Small intestine (tissue), 7 donors: ENCODE data around the gene AKR1A1. TPM values are rescaled to one million over a fixed set of nuclear protein-coding genes. Genes with fewer than 3 reads are reported as not detected.
"Not testable (repeated sequence)": the region's sequence is repeated elsewhere in the genome, so short reads cannot be mapped to it uniquely, and the experiment has no call there.

ENCODE experiments used
- DNase-seq, 2 donors: peaks; one replicate each; pipeline versions ENCODE4 v3.0.0 to v3.0.0-alpha.2; 2013
- FAIRE-seq: peaks from 2 replicates; lab custom pipeline; 2012; peaks lifted over from hg19 to GRCh38; lab: Jason Lieb, UNC
- H3K27ac ChIP-seq, 3 donors: one replicate each; pipeline ENCODE4 v1.5.1; 2013; ENCODE audit warnings: low read length in 2 of 3, mild to moderate bottlenecking in 2 of 3, control low read depth in 1 of 3, inconsistent platforms in 1 of 3, low read depth in 1 of 3, moderate library complexity in 1 of 3
- H3K27me3 ChIP-seq, 3 donors: one replicate each; pipeline ENCODE4 v1.6.1; 2013; ENCODE audit warnings: low read length in 3 of 3, inconsistent platforms in 1 of 3; ENCODE audit not compliant: control insufficient read depth in 3 of 3, insufficient read depth in 3 of 3
- H3K36me3 ChIP-seq, 3 donors: one replicate each; pipeline ENCODE4 v1.6.1; 2013; ENCODE audit warnings: low read length in 3 of 3, inconsistent platforms in 1 of 3, low read depth in 1 of 3, mild to moderate bottlenecking in 1 of 3, moderate library complexity in 1 of 3; ENCODE audit not compliant: control insufficient read depth in 3 of 3, insufficient read depth in 2 of 3
- H3K4me1 ChIP-seq, 3 donors: one replicate each; pipeline ENCODE4 v1.6.1; 2013; ENCODE audit warnings: low read length in 2 of 3, inconsistent platforms in 1 of 3, low read depth in 1 of 3, mild to moderate bottlenecking in 1 of 3, moderate library complexity in 1 of 3; ENCODE audit not compliant: control insufficient read depth in 3 of 3, insufficient read depth in 2 of 3
- H3K4me3 ChIP-seq, 3 donors: one replicate each; pipeline ENCODE4 v1.5.1; 2013; ENCODE audit warnings: low read length in 3 of 3, control low read depth in 1 of 3, inconsistent platforms in 1 of 3, low read depth in 1 of 3, mild to moderate bottlenecking in 1 of 3, moderate library complexity in 1 of 3
- H3K9me3 ChIP-seq, 2 donors: one replicate each; pipeline ENCODE4 v1.6.1; 2013; ENCODE audit warnings: low read depth in 1 of 2, low read length in 1 of 2; ENCODE audit not compliant: control insufficient read depth in 2 of 2, insufficient read depth in 1 of 2
- WGBS, 3 donors: extraction: QIAGEN DNeasy Blood & Tissue Kit; methylation state at CpG; one replicate each; pipeline ENCODE4 v1.1.7; 2013; 5-methylcytosine and 5-hydroxymethylcytosine counted together
- polyA plus RNA-seq, 4 donors: library from polyadenylated mRNA; stranded (reverse) in 3 of 4; unstranded in 1 of 4; fragments of 200-250 nt in 3 of 4; fragments of 120-200 nt in 1 of 4; gene quantifications; one replicate each; pipeline versions ENCODE4 v1.2.1 to v1.2.3, GENCODE V29; 2013
- donor health status: healthy with polysubstance abuse.
- donor health status: control.
- donor health status: control.
- donor health status: Bipolar disorder and iron deficiency.
- donor health status: healthy.

Gene AKR1A1
- polyA plus RNA-seq, 4 donors = 241 to 636 (median 313) TPM

- Histone ChIP-seq H3K4me1 (peaks cover 0 to 22% (median 0%) of the 10 kb centered on the region in 3 donors), H3K27ac (no peak overlapping the region), H3K9me3 (no peaks in the 10 kb centered on the region), H3K36me3 (peaks cover 12 to 62% (median 15%) of the 10 kb centered on the region in 3 donors), H3K27me3 (no peaks in the 10 kb centered on the region), H3K4me3 (no peak overlapping the region)
- FAIRE-seq = no peak
- WGBS, 3 donors = 67 to 78% (median 76%) methylated on average over 9 of the region's 9 CpGs
- DNase-seq = no peak
Measured at GRCh38 chr1:45510036-45510971, 40.3 kb upstream of the AKR1A1 start.

GRCh38 chr1:45510972-45511527, 39.6 kb upstream of the AKR1A1 start:
- WGBS, 3 donors = 86 to 93% (median 87%) methylated on average over 4 of the region's 4 CpGs
- Histone ChIP-seq H3K36me3 (peaks cover 12 to 62% (median 15%) of the 10 kb centered on the region in 3 donors), H3K27ac (no peak overlapping the region), H3K27me3 (no peaks in the 10 kb centered on the region), H3K9me3 (no peaks in the 10 kb centered on the region), H3K4me1 (peaks cover 0 to 28% (median under 1%) of the 10 kb centered on the region in 3 donors), H3K4me3 (no peak overlapping the region)
- DNase-seq = no peak
- FAIRE-seq = no peak

- Histone ChIP-seq H3K4me1 (peaks cover 0 to 35% (median 2%) of the 10 kb centered on the region in 3 donors), H3K27ac (no peak overlapping the region), H3K27me3 (no peaks in the 10 kb centered on the region), H3K4me3 (no peak overlapping the region), H3K36me3 (peaks cover 16 to 70% (median 19%) of the 10 kb centered on the region in 3 donors), H3K9me3 (no peaks in the 10 kb centered on the region)
- 89 to 99% (median 93%) methylated on average over 1 of the region's 1 CpG for WGBS, 3 donors
- peak; percentile 76 to 84 for DNase-seq
- no peak for FAIRE-seq
Measured at GRCh38 chr1:45512641-45513054, 38.0 kb upstream of the AKR1A1 start.

GRCh38 chr1:45513532-45514260, 36.9 kb upstream of the AKR1A1 start:
- H3K9me3 ChIP-seq, H3K27ac ChIP-seq, DNase-seq, H3K27me3 ChIP-seq, FAIRE-seq, H3K4me3 ChIP-seq: not testable (repeated sequence)
- 66 to 72% (median 66%) methylated on average over 8 to 9 of the region's 9 CpGs for WGBS, 3 donors
- Histone ChIP-seq H3K36me3 (peaks cover 14 to 70% (median 21%) of the 10 kb centered on the region in 3 donors), H3K4me1 (peaks cover 0 to 35% (median 2%) of the 10 kb centered on the region in 3 donors)

- Histone ChIP-seq H3K9me3 (no peaks in the 10 kb centered on the region), H3K4me3 (no peak overlapping the region), H3K27ac (peak overlapping the region in 1 of 3 donors; percentile 3), H3K4me1 (peaks cover 0 to 35% (median 2%) of the 10 kb centered on the region in 3 donors), H3K27me3 (no peaks in the 10 kb centered on the region), H3K36me3 (peaks cover 7 to 48% (median 12%) of the 10 kb centered on the region in 3 donors)
- 19 to 49% (median 27%) methylated on average over 3 of the region's 3 CpGs for WGBS, 3 donors
- DNase-seq = peak; percentile 43 to 53
- FAIRE-seq = no peak
Measured at GRCh38 chr1:45516036-45516435, 34.6 kb upstream of the AKR1A1 start.

GRCh38 chr1:45516465-45516864, 34.2 kb upstream of the AKR1A1 start:
- WGBS, 3 donors = 66 to 81% (median 72%) methylated on average over 4 of the region's 4 CpGs
- H3K9me3 ChIP-seq = no peaks in the 10 kb centered on the region
- FAIRE-seq (no peak), DNase-seq (no peak)
- H3K27me3 ChIP-seq = no peaks in the 10 kb centered on the region
- peaks cover 7 to 45% (median 12%) of the 10 kb centered on the region in 3 donors for H3K36me3 ChIP-seq
- H3K4me1 ChIP-seq = peaks cover 0 to 35% (median 2%) of the 10 kb centered on the region in 3 donors
- H3K27ac ChIP-seq = peak overlapping the region in 2 of 3 donors; percentile 3 to 33
- H3K4me3 ChIP-seq = no peak overlapping the region

- WGBS, 3 donors = 74 to 100% (median 93%) methylated on average over 2 to 4 of the region's 4 CpGs
- Histone ChIP-seq H3K36me3 (peaks cover 7 to 33% (median 10%) of the 10 kb centered on the region in 3 donors), H3K4me1 (peaks cover 0 to 36% (median 2%) of the 10 kb centered on the region in 3 donors)
- H3K9me3 ChIP-seq, DNase-seq, H3K27me3 ChIP-seq, H3K27ac ChIP-seq, H3K4me3 ChIP-seq, FAIRE-seq: not testable (repeated sequence)
Measured at GRCh38 chr1:45518366-45518765, 32.3 kb upstream of the AKR1A1 start.

- peak overlapping the region in 1 of 3 donors; percentile 24 for H3K4me3 ChIP-seq
- peaks cover 4 to 29% (median 10%) of the 10 kb centered on the region in 3 donors for H3K36me3 ChIP-seq
- FAIRE-seq (no peak), DNase-seq (no peak)
- peaks cover 0 to 31% (median 2%) of the 10 kb centered on the region in 3 donors for H3K4me1 ChIP-seq
- WGBS, 3 donors = 6 to 21% (median 9%) methylated on average over 1 of the region's 1 CpG
- no peaks in the 10 kb centered on the region for H3K9me3 ChIP-seq
- no peak overlapping the region for H3K27ac ChIP-seq
- no peaks in the 10 kb centered on the region for H3K27me3 ChIP-seq
Measured at GRCh38 chr1:45518910-45519309, 31.7 kb upstream of the AKR1A1 start.
